ENCODE results near the gene LRRC8E.
"Not testable (repeated sequence)": the region's sequence is repeated elsewhere in the genome, so short reads cannot be mapped to it uniquely, and the experiment has no call there.

The LRRC8E gene

DNA sequence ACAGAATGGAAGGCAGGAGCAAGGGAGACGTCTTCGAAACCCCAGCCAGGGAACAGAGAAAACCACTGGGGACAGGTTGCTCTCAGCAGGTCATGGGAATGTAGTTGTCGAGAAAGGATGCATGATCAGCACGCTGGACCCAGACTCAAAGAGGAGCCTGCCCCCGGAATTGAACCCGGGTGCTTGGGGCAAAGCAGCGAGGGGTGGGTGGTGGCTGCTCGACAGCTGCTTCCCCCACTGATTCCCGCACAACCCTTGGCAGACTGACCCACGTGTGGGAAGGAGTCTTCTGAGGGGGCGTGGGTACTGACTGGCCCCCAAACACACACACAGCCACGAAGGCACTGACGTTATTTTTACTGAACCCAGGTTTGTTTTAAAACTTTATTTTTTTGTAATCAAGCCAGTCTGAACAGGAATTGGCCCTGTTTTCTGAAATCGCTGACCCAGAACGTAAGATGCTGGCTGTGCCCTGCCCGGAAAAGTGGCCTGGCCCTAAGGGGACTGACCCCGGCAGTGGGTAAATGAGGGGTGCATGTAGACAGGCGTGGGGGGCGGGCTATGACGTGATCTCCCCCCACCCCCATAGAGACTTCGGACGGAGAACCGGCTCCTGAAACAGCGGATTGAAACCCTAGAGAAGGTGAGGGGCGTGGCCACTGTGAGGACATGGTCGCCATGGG is 32.7 kb upstream of the LRRC8E start:
- no peak for DNase-seq (ENCODE audit: low spot score)

GRCh38 chr19:7856109-7856591 is 32.2 kb upstream of the LRRC8E start:
- no peak for DNase-seq (ENCODE audit: low spot score)

DNA sequence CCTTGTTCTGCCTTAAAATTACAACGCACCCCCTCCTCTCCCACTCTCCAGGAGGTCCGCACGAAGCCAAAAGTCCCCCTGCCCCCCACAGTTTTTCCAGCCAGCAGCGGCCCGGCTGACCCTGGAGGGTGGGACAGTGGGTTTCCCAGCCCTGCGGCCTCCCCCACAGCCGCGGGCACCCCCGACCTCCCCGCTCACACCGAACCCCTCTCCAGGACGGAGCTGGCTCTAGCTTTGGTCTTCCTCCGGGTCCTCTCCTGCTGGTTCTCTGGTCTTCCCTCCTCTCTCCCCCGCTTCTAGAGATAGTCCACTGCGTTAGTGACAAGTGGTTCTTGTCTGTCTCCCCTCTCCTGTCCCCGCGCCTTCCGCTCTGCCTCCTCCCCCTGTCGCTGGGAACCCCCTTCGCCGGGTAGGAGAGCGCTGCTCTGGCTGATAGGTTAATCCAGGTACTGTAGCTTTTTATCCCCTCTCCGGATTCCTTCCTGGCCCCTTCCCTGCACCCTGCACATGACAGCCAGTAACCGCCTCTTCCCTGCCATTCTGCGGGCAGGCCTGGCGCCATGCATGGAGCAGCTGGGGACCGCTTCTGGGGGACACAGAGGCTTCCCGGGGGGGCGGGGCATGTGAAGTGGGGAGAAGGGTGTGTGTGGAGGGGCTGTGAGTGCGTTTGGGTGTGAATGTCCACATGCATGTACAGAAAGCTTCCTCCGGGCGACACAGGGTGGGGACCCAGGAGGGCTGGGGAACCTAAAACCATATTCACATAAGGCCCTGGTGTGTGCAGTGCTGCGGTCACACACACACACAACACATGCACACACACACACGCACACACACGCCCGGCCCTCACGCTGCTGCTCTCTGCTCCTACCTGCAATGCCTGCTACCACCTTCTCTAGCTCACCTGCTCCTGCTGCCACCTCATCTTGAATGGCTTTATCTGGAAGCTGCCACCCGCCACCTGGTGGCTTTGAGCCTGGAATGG is 31.3 kb upstream of the LRRC8E start:
- DNase-seq (ENCODE audit: low spot score): no peak

DNA sequence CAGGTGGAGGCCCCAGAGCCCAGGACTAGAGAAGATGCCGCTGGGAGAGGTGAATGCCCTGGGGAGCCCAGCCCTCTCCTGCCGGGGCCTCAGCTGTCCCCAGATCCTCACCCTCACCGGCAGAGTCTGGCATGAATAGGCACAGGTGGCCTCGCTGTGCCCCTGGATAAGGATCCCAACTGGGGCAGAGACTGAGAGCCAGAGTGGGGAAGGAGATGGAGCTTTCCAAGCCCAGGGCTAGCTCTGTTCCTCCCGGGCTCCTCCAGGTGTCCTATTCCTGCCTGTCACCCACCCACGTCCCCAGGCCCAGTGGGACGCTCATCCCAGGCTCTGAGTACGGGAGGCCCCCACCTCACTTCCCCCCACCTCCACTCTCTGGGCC is 30.6 kb upstream of the LRRC8E start:
- DNase-seq (ENCODE audit: low spot score): no peak

DNA sequence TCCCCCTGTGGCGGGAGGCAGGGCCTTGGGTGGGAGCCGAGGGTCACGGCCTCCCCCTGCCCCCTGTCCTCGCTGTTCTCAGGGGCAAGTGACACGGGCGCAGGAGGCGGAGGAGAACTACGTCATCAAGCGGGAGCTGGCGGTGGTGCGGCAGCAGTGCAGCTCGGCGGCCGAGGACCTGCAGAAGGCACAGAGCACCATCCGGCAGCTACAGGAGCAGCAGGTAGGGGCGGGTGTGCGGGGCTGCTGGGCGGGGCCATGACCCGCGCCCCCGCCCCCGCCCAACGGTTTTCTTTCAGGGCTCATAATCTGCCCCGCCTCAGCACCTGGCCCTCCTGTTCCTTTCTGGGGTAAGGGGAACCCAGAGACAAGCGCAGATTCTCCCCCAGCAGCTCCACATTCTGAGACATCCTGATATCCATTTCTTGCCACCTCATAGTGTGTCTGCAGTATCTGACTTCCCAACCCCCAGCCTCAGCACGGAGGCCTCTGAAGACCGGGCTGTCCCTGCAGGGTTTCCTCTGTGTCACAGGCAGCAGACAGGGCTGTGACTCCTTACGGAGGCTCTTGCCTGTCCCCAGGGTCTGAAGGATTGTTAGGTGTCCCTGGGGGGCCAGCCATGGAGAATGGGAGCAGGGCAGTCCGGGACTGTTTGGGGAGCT is 30.1 kb upstream of the LRRC8E start:
- peak; percentile 67 for DNase-seq (ENCODE audit: low spot score)

GRCh38 chr19:7859087-7859486 is 29.2 kb upstream of the LRRC8E start:
- DNase-seq (ENCODE audit: low spot score): not testable (repeated sequence)

GRCh38 chr19:7859831-7860713 is 28.2 kb upstream of the LRRC8E start:
- DNase-seq (ENCODE audit: low spot score): no peak

GRCh38 chr19:7860714-7861618 is 27.3 kb upstream of the LRRC8E start:
- no peak for DNase-seq (ENCODE audit: low spot score)

DNA sequence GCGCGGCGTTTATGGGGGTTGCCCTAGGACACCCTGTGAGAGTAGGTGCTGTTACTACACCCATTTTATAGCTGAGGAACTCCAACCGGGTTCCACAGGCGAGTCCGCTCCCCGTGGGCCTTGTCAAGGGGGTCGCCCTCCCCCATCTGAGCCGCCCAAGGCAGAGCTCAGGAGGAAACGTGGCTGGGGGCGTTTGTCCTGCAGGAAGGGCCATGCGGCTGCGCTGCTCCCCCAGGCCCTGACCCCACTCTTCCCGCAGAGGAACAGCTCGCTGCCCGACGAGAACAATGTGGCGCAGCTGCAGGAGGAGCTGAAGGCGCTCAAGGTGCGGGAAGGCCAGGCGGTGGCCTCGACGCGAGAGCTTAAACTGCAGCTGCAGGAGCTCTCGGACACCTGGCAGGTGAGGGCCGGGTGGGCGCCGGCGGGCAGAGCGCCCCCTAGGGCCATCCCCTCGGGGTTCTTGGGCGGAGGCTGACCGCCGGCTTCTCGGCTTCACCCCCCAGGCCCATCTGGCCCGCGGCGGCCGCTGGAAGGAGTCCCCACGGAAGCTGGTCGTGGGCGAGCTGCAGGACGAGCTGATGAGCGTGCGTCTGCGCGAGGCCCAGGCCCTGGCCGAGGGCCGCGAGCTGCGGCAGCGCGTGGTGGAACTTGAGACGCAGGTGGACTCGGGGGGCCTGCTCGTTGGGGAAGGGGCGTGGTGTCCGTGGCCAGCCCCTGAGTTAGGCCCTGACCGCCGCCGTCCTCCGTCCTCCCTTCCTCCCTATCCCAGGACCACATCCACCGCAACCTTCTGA is 26.5 kb upstream of the LRRC8E start:
- DNase-seq (ENCODE audit: low spot score): no peak

DNA sequence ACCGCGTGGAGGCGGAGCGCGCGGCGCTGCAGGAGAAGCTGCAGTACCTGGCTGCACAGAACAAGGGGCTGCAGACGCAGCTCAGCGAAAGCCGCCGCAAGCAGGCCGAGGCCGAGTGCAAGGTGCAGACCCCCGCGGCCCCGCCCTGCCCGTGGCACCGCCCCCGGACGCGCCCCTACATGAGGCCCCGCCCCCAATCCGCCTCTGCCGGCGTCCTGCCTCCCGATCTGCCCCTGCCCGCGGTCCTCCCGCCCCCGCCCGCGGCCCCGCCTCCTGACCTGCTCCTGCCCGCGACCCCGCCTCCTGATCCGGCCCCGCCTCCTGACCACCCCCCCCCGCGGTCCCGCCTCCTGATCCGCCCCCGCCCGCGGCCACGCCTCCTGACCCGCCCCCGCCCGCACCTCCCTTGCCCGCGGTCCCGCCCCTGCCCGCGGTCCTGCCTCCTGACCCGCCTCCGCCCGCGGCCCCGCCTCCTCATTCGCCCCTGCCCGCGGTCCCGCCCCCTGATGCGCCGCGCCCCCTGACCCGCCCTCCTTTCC is 25.8 kb upstream of the LRRC8E start:
- DNase-seq (ENCODE audit: low spot score): peak; percentile 78

DNA sequence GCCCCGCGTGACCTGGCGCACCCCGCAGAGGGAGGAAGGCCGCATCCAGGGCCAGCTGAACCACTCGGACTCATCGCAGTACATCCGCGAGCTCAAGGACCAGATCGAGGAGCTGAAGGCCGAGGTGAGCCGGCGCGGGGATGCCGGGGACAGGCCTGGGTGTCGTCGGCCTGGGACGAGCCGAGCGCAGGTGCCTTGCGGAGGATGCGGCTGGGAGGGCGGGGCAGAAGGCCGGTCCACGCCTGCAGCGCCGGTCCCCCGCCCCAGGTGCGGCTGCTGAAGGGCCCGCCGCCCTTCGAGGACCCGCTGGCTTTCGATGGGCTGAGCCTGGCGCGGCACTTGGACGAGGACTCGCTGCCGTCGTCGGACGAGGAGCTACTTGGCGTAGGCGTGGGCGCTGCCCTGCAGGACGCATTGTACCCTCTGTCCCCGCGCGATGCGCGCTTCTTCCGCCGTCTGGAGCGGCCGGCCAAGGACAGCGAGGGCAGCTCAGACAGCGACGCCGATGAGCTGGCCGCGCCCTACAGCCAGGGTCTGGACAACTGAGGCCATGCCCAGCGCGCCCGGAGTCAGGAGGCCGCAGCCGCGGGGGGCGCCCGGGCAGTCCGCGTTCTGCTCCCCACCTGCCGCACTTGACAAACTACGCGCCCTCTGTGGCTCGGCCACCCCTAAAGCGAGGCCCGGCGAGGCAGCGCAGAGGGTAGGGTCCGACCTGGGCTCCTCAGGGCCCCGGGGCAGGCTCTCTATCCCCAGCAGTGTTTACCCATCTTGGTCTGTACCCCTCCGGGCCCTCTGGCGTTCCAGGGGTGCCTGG is 24.9 kb upstream of the LRRC8E start:
- no peak for DNase-seq (ENCODE audit: low spot score)

DNA sequence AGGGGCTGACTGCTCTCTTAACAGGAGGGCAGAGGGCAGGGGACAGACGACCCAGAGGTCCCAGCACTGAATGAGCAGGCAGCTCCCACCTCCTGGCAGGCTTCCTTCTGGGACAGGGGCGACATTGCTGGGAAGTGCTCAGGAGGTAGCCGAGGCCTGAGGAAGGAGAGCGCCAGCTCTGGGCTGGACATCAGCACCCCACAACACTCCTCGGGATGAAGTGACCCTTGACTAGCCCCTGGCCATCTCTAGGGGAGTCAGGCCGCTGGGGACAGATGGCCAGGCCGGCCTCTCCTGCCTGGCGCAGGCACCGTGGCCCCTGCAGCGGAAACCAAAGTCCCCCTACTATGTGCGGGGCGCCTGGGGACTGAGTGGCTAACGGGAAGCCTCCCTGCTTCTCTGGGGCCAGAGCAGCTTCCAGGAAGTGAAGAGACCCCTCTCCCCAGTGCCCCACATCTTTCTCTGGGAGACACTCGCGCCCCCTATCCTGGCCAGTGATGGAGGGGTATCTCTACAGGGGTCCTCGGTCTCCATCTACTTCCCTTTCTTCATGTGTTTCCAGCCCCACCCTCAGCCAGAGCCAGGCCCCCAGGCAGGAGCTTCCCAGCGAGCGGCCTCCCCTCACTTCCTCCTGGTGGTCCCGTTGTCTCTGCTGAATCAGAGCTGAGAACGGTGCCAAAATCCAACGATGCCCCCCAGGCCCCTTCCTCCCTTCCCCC is 24.2 kb upstream of the LRRC8E start:
- DNase-seq (ENCODE audit: low spot score): no peak

DNA sequence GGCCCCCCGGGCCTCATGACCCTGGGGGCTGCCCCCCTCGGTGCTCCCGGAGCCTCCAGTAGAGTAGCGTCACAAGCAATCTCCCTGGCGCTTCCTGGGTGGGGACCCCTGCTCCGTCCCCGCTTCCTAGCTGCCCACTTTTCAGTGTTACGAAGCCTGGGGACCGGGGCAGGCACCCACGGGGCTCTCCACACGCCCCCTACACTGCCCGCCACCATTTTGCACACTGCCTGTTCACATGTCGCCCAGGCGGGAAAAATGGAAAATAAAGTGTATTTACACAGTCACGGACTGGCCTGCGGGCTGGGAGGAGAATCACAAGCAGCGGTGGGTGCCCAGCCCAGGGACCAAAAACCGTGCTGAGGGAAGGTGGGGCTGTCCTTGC is 23.6 kb upstream of the LRRC8E start:
- DNase-seq (ENCODE audit: low spot score): no peak

GRCh38 chr19:7865262-7865911 is 22.9 kb upstream of the LRRC8E start:
- peak; percentile 31 for DNase-seq (ENCODE audit: low spot score)

GRCh38 chr19:7866399-7867091 is 21.8 kb upstream of the LRRC8E start:
- no peak for DNase-seq (ENCODE audit: low spot score)

DNA sequence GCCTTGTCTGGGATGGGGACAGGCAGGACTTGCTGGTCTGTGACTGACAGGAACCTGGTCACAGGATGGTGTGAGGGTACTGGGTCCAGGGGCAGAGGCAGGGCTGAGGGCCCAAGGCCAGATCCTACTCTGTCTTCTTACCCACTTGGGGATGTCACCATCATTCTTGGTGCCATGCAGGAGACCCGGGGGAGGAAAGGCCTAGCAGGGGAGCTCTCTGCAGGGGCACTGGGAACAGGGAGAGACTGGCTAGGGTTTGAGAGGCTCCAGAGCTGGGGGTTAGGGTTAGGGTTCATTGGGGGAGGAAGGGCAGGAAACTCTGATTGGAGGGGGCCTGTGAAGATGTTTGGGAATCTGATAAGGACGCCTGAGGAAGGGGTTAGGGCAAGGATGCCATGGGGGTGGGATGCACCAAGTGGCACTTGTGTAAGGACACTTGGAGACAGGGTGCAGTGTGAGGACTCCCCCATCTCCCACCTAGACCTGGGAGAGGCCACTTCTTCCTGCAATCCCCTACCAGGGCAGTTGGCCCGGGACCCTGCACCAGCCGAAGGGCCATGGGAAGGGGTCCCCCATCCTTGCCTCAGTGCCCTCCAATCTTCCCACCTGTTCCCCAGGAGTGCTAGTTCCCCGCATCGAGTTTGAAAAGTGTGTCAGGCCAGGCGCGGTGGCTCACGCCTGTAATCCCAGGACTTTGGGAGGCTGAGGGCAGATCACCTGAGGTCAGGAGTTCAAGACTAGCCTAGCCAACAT is 21.0 kb upstream of the LRRC8E start:
- no peak for DNase-seq (ENCODE audit: low spot score)
